IPS DF 19.7 (cell line): ENCODE results near the gene AMN.

Source experiments
- DNase-seq: peaks from one replicate; pipeline ENCODE4 v3.0.0-alpha.2; 2013; ENCODE audit warnings: low read depth, low spot score

The AMN gene

GRCh38 chr14:102943979-102944378 lies 21.5 kb downstream of the AMN start:
- DNase-seq, result no peak

GRCh38 chr14:102944448-102945330 lies 22.2 kb downstream of the AMN start:
- DNase-seq, result no peak

- DNase-seq, result no peak
Observed at GRCh38 chr14:102945346-102946130, 23.1 kb downstream of the AMN start.

- DNase-seq, result no peak
Observed at GRCh38 chr14:102947321-102948103, 25.0 kb downstream of the AMN start.

GRCh38 chr14:102948698-102949061 lies 26.2 kb downstream of the AMN start:
- no peak for DNase-seq

- DNase-seq, result no peak
Observed at GRCh38 chr14:102949062-102949800, 26.8 kb downstream of the AMN start.

- no peak for DNase-seq
Observed at GRCh38 chr14:102949801-102950451, 27.5 kb downstream of the AMN start.

- DNase-seq, result no peak
Observed at GRCh38 chr14:102951034-102951433, 28.6 kb downstream of the AMN start.

GRCh38 chr14:102951799-102952198 lies 29.3 kb downstream of the AMN start:
- no peak for DNase-seq

GRCh38 chr14:102952276-102952675 lies 29.8 kb downstream of the AMN start:
- no peak for DNase-seq

GRCh38 chr14:102953100-102953499 lies 30.6 kb downstream of the AMN start:
- no peak for DNase-seq

GRCh38 chr14:102954081-102954789 lies 31.8 kb downstream of the AMN start:
- no peak for DNase-seq

GRCh38 chr14:102955636-102956408 lies 33.4 kb downstream of the AMN start:
- DNase-seq, result no peak

- DNase-seq, result no peak
Observed at GRCh38 chr14:102957222-102957621, 34.8 kb downstream of the AMN start.

- DNase-seq, result no peak
Observed at GRCh38 chr14:102958461-102958860, 36.0 kb downstream of the AMN start.

- no peak for DNase-seq
Observed at GRCh38 chr14:102962111-102962627, 39.7 kb downstream of the AMN start.

GRCh38 chr14:102964152-102964730 lies 41.8 kb downstream of the AMN start:
- no peak for DNase-seq

GRCh38 chr14:102965282-102965681 lies 42.8 kb downstream of the AMN start:
- DNase-seq, result no peak
